GM03348 (cell line): Measurements from ENCODE around the gene ACP1.
A peak's percentile ranks its signal among the peaks of the same experiment; 100 is the strongest.

ENCODE experiments used
- DNase-seq: peaks from one replicate; pipeline ENCODE4 v3.0.0; 2012; ENCODE audit warnings: low spot score

ACP1 gene

DNA sequence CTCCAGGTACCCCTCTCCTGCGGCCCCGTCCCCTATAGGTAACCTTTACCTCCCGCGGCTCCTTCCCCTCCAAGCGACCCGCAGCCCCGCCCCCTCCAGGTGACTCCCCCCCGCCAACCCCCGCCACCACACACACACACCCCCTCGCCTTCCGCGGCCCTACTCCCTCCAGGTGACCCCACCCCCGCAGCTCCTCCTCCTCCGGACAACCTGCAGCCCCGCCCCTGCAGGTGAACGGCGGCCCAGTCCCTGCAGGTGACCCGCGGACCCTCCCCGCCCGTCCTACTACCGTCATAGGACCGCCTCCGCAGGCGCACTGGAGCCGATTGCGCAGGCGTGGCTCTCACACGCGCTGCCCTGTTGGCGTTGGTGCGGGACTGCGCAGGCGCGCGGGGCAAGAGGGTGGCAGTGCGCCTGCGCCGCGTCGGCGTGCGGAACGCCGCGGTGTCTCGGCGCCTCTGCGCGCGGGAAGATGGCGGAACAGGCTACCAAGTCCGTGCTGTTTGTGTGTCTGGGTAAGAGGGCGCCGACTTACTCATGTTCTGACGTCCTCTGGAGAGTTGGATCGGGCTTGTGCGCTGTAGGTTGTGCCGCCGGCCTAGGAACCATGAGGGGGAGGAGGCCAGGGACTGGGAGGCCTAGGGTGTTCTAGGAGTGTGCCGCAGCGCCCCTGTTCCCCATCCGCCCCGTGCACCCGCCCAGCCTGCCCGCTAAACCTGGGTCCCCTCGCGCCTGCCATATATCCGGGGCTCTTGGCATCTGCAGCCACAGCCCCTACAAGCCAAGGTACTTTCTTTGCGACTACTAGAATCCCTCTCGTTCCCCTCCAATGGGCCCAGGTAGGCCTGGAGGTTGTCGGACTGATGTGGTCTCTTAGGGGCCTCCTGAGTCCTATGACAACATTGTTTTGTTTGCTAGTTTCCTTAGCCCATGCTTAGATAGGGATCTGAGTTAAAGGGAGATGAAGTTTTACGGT lies at the start of gene ACP1:
Gene ACP1 (plus strand): TSS at position 455 of the 976 bp plus-strand sequence. CDS start 18 bp downstream, at position 473.
- peak; percentile 99 for DNase-seq

DNA sequence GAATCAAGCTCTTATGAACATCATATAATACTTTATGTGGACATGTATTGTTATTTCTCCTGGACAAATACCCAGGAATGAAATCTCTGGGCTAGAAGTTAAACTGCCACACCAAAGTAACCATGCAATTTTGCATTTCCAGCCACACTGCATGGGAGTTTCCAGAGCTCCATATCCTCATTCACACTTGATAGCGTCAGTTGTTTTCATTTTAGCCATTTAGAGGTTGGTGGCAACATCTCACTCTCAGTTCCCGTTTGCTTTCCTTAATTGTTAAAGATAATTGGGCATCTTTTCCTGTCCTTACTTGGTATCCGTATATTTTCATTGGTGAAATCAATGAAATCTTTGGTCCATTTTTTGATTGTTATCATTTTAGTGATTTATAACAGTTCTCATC lies 48.7 kb upstream of the ACP1 start:
- DNase-seq: no peak

DNA sequence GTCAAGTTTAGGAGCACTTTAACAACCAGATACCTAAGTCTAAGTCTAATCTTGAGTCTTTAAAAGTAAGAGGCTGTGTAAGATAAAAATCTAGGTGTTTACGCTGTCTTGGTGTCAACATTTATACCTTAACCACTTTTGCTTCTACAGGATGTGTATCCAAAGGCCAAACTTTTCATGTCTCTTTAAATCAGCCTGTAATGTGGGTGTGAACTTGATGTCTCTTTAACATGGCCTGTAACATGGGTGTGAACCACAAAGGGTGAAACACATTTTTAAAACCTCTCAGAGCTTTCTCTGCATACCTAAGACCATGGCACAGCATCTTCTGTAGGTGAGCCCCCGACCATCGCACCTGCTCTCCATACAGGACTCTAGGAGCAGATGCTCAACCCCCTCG lies 41.3 kb upstream of the ACP1 start:
- DNase-seq: no peak

DNA sequence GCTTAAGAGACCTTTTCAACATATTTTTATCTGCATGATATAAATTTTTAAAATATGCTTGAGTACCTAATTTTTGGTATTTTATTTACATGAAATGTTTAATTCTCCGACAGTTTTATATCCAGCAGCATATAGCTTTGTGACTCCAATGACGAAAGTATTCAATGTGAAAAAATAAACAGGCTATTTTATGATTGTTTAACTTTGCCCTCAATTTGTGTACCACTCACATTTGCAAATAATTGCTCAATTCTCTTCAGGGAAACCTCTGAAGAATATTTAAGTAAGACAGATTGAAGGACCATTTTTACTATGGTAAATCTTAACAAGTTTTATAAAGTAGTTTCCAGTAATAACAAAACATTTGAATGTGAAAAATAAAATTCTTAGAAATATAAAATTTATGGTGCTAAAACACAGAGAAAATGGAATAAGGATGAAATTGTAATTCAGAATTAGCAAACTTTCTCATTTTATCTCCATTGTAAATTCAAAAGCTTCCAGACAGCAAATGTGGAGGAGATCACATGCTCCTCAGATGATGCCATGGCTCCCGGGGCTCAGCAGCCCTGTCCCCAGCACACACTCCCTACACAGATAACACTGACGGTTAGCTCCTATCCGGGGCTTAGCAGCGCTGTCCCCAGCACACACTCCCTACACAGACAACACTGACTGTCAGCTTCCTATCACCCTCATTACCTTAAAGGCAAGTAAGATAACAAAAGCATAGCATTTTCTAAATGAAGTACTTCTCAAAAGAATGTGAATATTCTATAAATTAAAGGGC lies 40.6 kb upstream of the ACP1 start:
- no peak for DNase-seq

DNA sequence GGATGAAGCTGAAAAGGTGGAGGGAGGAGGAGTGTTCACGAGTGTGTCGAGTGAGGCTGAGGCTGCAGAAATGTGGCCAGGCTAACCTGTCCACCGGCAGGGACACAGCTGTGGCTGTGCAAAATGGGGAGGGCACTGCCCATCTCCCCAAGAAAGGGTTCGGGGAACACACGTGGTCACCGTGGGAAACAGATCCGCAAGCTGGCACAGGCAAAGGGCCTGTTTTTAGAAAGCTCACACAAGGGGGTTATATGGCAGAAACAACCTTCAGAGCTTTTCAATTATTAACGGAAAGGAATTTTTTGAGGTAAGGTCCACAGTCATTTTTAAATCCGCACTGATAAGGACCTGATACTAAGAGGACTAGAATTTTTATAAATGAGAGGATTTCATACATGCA lies 36.6 kb upstream of the ACP1 start:
- DNase-seq: no peak

DNA sequence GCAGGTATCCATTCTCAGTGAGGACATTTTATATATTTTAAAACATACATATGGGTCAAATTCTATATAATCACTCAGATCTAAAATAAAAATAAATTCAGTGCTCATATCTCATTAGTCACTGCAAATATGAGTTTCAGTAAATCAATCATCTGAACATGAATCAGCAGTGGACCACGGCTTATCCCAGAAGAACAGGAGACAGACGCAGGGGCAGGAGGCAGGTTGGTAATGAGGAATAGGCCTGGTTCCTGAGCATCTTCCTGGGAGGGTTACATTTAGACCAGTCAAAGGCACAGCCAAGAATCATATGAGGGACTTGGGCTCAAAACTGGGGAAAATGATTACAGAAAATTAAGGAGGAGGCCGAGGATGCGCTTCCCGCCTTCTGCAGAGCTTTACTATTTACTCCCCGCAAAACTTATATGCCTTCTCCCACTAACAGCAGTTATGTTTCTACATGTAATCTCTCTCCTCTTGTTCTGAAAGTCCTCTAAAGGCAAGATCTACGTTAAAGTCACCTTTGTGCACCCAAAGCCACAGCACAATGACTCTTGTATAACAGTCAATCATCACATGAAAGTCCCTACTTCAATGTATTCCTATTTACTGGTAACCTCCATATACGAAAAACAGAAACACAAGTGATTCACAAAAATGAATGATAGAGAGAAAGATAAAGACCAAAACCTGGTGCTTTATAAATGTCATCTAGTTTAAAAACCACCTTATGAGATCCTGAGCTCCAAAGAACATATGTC lies 36.0 kb upstream of the ACP1 start:
- no peak for DNase-seq

DNA sequence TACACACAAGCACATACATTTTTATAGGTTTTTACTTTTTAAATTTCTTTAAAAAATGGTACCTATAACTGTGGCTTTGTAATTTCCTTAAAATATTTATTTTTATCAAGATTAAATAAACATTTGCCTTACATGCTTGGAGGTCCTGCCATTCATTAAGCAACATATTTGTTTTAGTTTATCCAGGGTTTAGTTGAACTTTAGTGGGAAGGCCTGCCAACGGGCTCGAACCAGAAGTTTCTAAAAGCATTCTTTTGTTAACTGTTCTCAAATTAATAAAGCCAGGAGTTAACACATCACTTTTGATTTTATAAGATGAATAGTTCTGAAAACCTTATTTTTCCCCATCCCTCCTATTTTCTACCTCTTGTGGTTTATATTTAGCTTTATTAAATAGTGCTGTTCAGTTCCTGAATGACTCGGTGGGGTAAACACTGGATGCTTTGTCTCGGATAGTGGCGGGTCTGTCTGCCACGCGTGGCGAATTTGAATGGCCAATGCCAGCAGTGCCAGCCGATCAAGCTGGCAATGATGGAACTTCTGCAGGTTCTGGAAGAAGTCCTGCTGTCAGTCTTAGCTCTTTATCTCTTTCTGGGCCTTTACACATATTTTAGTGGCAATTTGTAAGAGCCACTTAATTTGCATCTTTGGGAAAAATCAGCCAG lies 33.1 kb upstream of the ACP1 start:
- DNase-seq: no peak

DNA sequence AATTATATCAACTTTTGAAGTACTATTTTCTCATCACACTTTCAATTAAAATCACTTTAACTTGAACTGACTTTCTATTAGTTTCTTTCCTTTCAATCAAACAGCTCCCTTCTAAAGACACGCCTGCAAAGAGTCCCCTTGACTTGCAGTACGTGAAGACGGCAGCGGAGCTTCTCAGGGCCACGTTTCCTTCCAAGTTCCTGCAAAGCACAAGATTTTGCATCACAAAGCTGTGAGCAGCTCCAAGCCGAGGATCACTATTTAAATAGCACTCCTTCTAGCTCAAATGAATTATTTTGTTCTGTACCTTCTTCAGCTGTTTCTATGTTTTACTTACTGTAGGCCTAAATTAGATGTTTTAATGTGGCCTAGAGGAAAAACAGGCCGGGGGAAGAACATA lies 31.7 kb upstream of the ACP1 start:
- no peak for DNase-seq

DNA sequence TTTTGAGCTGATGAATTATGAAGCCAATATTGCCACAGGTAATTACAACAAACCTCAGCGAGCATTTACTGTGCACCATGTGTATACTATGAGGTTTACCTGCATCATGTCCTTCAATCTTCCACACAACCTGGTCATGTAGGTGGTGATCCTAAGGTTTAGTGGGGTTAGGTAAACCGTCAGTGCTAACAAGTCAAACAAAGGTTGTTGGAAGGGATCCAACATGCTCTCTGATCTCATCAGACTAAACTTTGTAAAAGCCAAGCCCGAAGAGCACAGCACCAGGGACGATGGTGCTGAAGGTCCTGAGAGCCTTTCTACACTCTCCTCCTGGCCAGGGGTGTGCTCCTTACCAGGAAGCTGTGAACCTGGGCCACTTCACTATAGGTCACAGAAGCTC lies 30.3 kb upstream of the ACP1 start:
- no peak for DNase-seq

DNA sequence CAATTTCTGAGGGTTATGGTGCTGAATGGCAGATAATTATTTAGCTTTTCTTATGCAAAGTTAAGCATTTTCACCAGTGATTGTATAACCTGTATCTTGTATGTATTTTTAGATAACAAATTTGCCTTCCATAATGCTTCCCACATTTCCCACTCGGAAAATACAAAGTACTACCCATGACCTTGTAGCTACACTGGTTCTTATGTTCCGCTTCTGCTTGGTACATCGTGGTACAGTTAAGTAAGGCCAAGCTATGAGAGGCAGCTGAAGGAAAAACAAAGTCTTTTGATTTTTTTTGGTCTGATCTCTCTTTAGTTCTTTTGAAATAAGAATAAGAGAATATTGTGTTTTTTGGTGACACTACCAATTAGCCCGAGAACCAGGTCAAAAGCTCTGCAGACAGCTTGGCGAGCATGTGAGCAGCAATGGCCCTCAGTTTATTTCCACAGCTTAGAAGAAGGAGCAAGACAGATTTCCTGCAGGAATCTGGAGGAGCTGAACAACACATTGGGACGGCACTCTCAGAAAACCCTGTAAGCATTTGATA lies 27.7 kb upstream of the ACP1 start:
- DNase-seq: no peak

DNA sequence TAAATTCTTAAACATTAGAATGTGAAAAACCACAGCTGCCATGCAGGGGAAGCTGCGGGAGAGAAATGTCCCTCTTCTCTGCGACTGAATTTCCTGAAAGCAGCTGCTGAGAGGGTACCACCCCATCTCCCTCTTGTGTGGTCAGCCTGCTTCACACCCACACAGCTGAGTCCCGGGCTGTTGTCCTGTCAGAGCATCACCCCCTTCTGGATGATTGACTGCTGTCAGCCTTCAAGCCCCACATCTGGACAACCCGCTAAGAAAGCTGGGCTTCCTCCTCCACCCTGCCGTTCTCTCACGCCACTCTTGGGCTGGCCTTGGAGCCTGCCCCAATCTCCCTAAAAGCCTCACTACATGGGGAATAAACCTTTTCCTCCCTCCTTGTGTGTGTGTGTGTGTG lies 26.9 kb upstream of the ACP1 start:
- DNase-seq: no peak

DNA sequence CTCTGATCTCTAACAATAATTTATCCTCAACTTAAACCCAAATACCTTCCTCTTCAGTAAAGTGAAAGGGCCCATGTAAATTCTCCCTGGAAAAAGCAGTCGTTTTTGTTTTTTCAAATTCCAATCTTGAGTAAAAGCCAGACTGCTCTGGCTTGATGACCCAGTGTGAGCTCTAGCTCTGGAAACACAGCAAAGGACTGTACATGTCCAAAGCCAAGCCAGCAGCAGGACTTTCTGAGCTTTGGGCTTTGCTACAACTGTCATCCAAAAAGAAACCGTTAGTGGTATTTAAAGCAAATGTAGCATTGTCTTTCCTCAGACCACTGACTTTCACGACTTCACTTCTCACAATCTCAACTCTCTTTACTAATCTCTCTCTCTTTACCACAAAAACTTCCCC lies 26.3 kb upstream of the ACP1 start:
- no peak for DNase-seq

DNA sequence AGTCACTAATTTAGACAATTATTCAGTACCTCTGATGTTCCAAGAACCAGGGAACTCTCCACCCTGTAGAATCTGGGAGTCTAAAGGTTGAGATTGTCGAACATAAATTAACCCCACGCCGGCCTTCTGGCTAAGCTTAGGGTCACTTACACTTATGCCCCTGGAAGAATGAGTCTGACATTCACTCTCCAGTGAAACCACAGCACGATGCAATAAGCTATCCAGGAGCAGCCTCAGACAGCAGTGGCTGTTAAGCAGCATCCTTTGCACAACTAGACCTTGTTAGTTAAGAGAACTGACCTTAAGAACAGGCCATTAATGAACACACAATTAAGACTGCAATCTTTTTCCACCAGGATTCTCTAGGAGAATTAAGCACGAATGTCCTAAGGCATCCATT lies 25.9 kb upstream of the ACP1 start:
- no peak for DNase-seq

DNA sequence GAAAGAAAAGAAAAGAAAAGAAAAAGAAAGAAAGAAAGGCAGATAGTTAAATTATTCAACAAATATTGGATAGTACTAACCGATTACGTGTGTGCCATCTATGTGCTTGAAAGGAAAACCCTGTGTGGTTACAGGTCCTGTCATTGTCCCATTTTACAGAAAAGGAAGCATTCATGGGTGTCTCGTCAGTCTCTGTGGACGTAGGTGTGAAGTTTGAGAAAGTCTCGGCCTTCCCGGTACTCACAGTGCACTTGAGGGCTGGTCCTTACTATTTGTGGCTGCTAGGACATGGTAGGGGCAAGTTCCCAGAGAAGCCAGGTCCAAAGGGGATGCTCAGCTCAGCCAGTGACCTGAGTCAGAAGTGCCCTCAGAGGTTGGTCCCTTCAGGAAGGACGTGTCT lies 20.2 kb upstream of the ACP1 start:
- no peak for DNase-seq

DNA sequence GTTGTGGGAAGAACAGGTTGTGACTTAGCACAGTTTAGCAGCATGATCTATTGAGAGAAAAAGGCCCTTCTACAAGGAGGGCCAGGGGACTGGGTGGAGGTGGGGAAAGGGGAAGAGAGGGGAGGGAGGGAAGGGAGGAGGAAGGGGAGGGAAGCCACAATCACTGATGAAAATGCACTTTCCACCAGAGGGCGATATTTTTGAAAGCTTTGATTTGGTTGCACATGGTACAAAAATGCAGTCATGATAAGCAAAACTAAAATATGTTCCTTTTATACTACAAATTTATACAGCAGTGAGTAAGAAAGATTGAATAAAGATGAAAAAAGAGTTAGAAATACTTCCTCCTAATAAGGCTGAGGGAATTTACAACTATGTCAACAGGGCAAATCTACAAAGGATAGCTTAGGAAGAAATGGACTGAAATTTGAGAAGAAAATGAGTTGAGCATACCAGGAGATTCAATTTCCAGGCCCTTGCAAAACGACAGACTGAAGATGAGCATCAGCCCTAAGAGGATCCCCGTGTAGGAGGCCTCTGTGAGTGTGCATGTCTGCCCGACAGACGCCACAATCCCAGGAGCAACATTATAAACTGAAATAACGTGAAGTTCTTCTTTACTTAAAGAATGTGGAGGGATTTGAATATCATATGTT lies 18.1 kb upstream of the ACP1 start:
- peak; percentile 67 for DNase-seq

DNA sequence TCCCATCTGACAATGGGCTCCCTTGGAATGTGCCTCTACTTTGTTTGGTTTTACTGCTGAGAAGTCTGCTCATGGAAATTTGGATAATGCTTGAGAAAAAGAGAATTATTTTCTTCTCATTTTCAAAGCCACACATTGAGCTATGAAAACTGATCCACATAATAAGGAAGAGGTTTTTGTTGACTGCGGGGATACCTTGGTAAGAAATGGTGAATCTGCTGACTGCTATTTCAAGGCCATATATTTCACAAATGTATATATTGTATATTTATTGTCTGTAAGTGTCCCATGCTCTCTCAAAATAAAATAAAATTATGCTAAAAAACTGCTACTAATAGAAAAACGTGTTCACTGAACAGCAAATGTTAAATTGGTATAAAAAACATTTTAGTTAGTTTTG lies 16.0 kb upstream of the ACP1 start:
- DNase-seq: no peak

DNA sequence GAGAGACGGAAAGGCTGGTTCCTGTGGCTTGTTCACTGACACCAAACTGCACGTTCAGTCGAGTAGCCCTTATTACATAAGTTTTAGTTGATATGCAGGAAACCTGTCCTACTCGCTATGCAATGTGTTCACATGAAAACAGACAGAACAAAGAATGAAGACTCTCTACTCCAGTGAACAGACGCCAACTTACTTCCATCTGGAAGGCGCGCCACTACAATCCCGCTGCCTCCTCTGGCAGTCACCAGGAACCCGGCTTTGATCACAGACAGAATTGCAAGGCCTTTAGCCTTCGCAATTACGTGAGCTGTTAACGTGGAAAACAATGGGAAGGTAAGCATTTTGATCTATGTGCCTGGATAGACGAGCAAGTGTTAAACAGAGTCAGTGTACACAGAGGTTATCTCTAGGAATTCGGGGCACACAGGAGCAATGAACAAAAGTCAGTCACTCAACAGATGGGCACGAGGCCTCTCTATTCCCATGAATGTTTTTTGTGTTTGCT lies 15.2 kb upstream of the ACP1 start:
- DNase-seq: no peak

DNA sequence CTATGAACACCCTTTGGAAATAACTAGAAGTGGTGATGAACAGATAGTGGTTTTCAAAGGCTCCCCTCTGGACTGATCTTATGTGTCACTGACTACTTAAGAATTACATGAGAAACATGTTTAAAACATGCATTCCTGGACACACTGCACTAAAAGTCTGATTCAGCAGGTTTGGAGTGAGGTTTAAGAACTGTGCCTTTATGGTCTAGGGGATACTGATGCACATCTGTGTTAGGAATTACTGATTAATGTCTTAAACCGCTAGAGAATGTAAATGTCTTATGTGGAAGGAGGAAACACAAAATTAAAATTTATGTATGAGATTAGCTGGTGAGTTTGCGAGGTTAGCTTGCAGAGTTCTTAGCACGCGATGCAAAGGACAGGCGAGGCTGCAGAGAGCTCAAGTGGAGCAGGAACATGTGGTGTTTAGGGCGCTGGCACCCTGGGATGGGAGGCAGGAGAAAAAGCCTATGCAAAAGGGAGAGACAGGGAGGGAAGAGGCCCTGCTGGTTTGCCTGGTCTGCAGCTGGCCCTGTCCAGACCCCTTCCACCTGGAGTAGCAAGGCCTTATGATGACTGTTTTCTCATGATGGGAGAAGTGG lies 12.6 kb upstream of the ACP1 start:
- DNase-seq: no peak

DNA sequence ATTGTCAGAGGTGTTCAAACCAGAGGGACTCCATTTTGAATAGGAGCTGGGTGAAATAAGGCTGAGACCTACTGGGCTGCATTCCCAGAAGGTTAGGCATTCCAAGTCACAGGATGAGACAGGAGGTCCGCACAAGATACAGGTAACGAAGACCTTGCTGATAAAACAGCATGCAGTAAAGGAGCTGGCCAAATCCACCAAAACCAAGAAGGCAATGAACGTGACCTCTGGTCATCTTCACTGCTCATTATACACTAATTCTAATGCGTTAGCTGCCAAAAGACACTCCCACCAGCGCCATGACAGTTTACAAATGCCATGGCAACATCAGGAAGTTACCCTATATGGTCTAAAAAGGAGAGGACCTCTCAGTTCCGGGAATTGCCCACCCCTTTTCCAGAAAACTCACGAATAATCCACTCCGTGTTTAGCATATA lies 11.5 kb upstream of the ACP1 start:
- DNase-seq: no peak

DNA sequence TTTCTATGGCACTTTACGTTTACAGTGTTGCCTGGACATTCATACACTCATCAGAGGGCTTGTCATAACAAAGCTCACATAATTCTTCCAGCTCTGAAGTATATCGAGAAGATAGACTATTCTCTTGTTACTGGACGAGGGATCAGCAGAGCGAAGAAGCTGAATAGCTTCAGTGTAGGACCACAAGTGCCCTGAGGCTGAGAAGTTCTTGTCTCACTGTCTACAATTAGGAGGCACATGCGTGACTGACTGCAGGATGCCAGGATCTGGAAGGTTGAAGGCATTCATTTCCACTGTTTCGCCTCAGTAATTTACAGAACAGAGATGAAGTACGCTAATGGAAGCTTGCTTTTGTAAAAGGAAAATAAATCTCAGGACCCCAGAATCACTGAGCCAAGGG lies 10.5 kb upstream of the ACP1 start:
- no peak for DNase-seq
